OCI-LY3 (cell line): ENCODE measurements around the gene GSTO2.
A peak's percentile ranks its signal among the peaks of the same experiment; 100 is the strongest.

Experiments used
- EZH2phosphoT487 ChIP-seq: fragments of 200-600 bp; shearing (Covaris generic); IDR thresholded peaks from 2 replicates; pipeline ENCODE4 v1.6.1; 2018; ENCODE audit warnings: antibody characterized with exemption, mixed run types, low read depth
- TF ChIP-seq, protein P1 (sequence below): fragments of 200-600, 300-600 bp; sonication (generic); IDR thresholded peaks from 2 replicates; pipeline ENCODE4 v1.5.1; 2014; ENCODE audit warnings: antibody characterized with exemption, low read length, low read depth

DNA sequence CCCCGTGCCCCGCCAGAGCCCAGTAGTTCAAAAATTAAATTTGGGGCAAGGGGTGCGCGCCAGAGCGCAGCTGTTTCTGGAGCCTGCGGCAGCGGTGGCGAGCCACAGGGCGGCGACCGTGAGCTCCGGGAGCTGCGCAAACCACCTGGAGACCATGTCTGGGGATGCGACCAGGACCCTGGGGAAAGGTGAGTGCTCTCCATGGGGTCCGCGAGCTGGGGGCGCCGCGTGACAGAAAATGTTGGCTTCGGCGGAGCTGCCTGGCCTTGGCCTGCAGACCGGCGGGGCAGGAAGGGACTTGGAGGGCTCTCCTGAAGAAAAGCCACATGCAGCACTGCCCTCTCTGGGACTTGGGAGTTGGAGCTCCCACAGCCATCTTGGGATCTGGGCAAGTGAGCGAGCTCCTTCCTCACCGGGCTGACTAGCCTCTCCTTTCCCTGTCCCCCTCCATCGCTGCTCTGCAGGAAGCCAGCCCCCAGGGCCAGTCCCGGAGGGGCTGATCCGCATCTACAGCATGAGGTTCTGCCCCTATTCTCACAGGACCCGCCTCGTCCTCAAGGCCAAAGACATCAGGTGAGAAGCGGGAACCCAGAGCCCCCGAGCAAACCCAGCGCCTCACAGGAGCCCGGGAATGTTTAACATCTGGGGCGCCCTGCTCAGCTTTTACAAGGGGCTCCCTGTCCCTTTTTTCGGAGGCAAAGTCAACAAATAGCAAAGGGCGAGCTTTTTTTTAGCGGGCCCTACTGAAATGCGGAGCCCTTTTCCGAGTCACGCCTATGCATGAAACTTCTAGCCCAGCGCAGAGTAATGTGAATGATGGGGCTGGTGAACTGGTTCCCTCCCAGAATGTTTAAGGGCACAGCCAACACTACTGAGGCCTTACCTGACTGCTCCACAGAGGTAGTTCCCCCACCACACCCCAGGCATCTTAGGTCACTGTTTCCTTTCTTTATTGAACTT, 6.1 kb downstream of the GSTO2 start:
- TF ChIP-seq, protein P1, sequence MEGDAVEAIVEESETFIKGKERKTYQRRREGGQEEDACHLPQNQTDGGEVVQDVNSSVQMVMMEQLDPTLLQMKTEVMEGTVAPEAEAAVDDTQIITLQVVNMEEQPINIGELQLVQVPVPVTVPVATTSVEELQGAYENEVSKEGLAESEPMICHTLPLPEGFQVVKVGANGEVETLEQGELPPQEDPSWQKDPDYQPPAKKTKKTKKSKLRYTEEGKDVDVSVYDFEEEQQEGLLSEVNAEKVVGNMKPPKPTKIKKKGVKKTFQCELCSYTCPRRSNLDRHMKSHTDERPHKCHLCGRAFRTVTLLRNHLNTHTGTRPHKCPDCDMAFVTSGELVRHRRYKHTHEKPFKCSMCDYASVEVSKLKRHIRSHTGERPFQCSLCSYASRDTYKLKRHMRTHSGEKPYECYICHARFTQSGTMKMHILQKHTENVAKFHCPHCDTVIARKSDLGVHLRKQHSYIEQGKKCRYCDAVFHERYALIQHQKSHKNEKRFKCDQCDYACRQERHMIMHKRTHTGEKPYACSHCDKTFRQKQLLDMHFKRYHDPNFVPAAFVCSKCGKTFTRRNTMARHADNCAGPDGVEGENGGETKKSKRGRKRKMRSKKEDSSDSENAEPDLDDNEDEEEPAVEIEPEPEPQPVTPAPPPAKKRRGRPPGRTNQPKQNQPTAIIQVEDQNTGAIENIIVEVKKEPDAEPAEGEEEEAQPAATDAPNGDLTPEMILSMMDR: peak; percentile 38
- no peak for TF ChIP-seq EZH2phosphoT487
